Liver (tissue), 9 donors: ENCODE data around the gene NDUFV2. TPM values are rescaled to one million over a fixed set of nuclear protein-coding genes. Genes with fewer than 3 reads are reported as not detected.
A peak's percentile ranks its signal among the peaks of the same experiment; 100 is the strongest.

Experiments used
- DNase-seq: peaks from one replicate; pipeline ENCODE4 v3.0.0-alpha.2; 2017; ENCODE audit warnings: low spot score
- H3K27ac ChIP-seq, 2 donors: one replicate each; pipeline ENCODE4 v1.7.0; 2013; ENCODE audit warnings: inconsistent platforms in 2 of 2, low read length in 2 of 2, control low read depth in 1 of 2, low read depth in 1 of 2, mild to moderate bottlenecking in 1 of 2
- H3K27me3 ChIP-seq, 4 donors: one replicate each; pipeline versions ENCODE4 v1.6.1 to v1.7.0; 2013; ENCODE audit warnings: low read length in 3 of 4, inconsistent platforms in 1 of 4, mild to moderate bottlenecking in 1 of 4, moderate library complexity in 1 of 4; ENCODE audit not compliant: control insufficient read depth in 4 of 4, insufficient read depth in 4 of 4
- H3K36me3 ChIP-seq, 4 donors: one replicate each; pipeline versions ENCODE4 v1.6.1 to v1.7.0; 2013; ENCODE audit warnings: low read length in 3 of 4, mild to moderate bottlenecking in 3 of 4, low read depth in 1 of 4, moderate library complexity in 1 of 4; ENCODE audit not compliant: control insufficient read depth in 4 of 4, insufficient read depth in 3 of 4
- H3K4me1 ChIP-seq, 4 donors: one replicate each; pipeline versions ENCODE4 v1.6.1 to v1.7.0; 2013; ENCODE audit warnings: low read length in 3 of 4, mild to moderate bottlenecking in 3 of 4, moderate library complexity in 1 of 4; ENCODE audit not compliant: control insufficient read depth in 4 of 4, insufficient read depth in 4 of 4
- H3K4me3 ChIP-seq, 3 donors: one replicate each; pipeline versions ENCODE4 v1.6.1 to v1.7.0; 2013; ENCODE audit warnings: low read length in 3 of 3, control low read depth in 1 of 3, low read depth in 1 of 3, mild to moderate bottlenecking in 1 of 3
- H3K9ac ChIP-seq, 2 donors: one replicate each; pipeline ENCODE4 v1.7.0; 2013; ENCODE audit warnings: low read length in 2 of 2, mild to moderate bottlenecking in 2 of 2, moderate library complexity in 2 of 2, control low read depth in 1 of 2, low read depth in 1 of 2
- H3K9me3 ChIP-seq, 4 donors: one replicate each; pipeline versions ENCODE4 v1.6.1 to v1.7.0; 2013; ENCODE audit warnings: low read length in 3 of 4; ENCODE audit not compliant: control insufficient read depth in 4 of 4
- EGR1 ChIP-seq, 2 donors: IDR thresholded peaks; 2 replicates each; pipeline ENCODE4 v1.6.1; 2016 to 2018; ENCODE audit warnings: antibody characterized with exemption in 2 of 2, low read depth in 2 of 2
- FOXA1 ChIP-seq: IDR thresholded peaks from 2 replicates; pipeline ENCODE4 v1.6.1; 2016; ENCODE audit warnings: antibody characterized with exemption
- FOXA2 ChIP-seq: IDR thresholded peaks from 2 replicates; pipeline ENCODE4 v1.6.1; 2016; ENCODE audit warnings: antibody characterized with exemption
- GABPA ChIP-seq, 2 donors: IDR thresholded peaks in 1 of 2; conservative IDR thresholded peaks in 1 of 2; 2 replicates each; pipeline ENCODE4 v1.6.1; 2016; ENCODE audit warnings: antibody characterized with exemption in 2 of 2, mild to moderate bottlenecking in 1 of 2, moderate library complexity in 1 of 2
- HNF4A ChIP-seq, 2 donors: conservative IDR thresholded peaks; 2 replicates each; pipeline ENCODE4 v1.6.1; 2016; ENCODE audit warnings: antibody characterized with exemption in 2 of 2, mild to moderate bottlenecking in 2 of 2
- HNF4G ChIP-seq: IDR thresholded peaks from 2 replicates; pipeline ENCODE4 v1.6.1; 2016; ENCODE audit warnings: antibody characterized with exemption
- NR2F2 ChIP-seq: IDR thresholded peaks from 2 replicates; pipeline ENCODE4 v1.6.1; 2016; ENCODE audit warnings: antibody characterized with exemption
- RAD21 ChIP-seq, 2 donors: IDR thresholded peaks; 2 replicates each; pipeline ENCODE4 v1.6.1; 2016; ENCODE audit warnings: antibody characterized with exemption in 2 of 2, mild to moderate bottlenecking in 2 of 2
- RXRA ChIP-seq, 2 donors: IDR thresholded peaks; 2 replicates each; pipeline ENCODE4 v1.6.1; 2017 to 2018; ENCODE audit warnings: antibody characterized with exemption in 2 of 2, mild to moderate bottlenecking in 1 of 2
- SP1 ChIP-seq: IDR thresholded peaks from 2 replicates; pipeline ENCODE4 v1.6.1; 2018; ENCODE audit warnings: antibody characterized with exemption, mild to moderate bottlenecking
- YY1 ChIP-seq: IDR thresholded peaks from 2 replicates; pipeline ENCODE4 v1.6.1; 2016; ENCODE audit warnings: antibody characterized with exemption, mild to moderate bottlenecking
- WGBS: extraction: QIAGEN DNeasy Blood & Tissue Kit; methylation state at CpG from one replicate; pipeline ENCODE4 v1.1.7; 2013; 5-methylcytosine and 5-hydroxymethylcytosine counted together
- polyA plus RNA-seq, 2 donors: library from polyadenylated mRNA; stranded (reverse) in 1 of 2; unstranded in 1 of 2; fragments of 200-250 nt in 1 of 2; fragments of >200 nt in 1 of 2; fragmentation: Nextera tagmentation in 1 of 2; extraction: Ambion mirVana in 1 of 2; gene quantifications; one replicate each; pipeline versions ENCODE4 v1.2.1 to v1.2.3, GENCODE V29; 2013 to 2015
- total RNA-seq, 2 donors: library from RNA; depleted of rRNA; stranded (reverse); fragments of >200 nt; gene quantifications; one replicate each; pipeline ENCODE4 v1.2.3, GENCODE V29; 2014
- TF ChIP-seq, protein P1 (sequence below): IDR thresholded peaks from 2 replicates; pipeline ENCODE4 v1.6.1; 2016; ENCODE audit warnings: antibody characterized with exemption
- TF ChIP-seq, protein P2 (sequence below): IDR thresholded peaks from 2 replicates; pipeline ENCODE4 v1.6.1; 2016; ENCODE audit warnings: antibody characterized with exemption
- TF ChIP-seq, protein P3 (sequence below): IDR thresholded peaks from 2 replicates; pipeline ENCODE4 v1.6.1; 2016; ENCODE audit warnings: antibody characterized with exemption, mild to moderate bottlenecking
- TF ChIP-seq, protein P4 (sequence below): IDR thresholded peaks from 2 replicates; pipeline ENCODE4 v1.6.1; 2016; ENCODE audit warnings: antibody characterized with exemption
- TF ChIP-seq, protein P5 (sequence below): fragments of 150-350 bp; IDR thresholded peaks from 2 replicates; pipeline ENCODE4 v1.5.1; 2017; ENCODE audit warnings: improper control_type of control experiment, low read depth, low read length; ENCODE audit not compliant: missing input control
- donor health status: healthy.
- donor health status: healthy.
- donor health status: healthy.
- donor health status: healthy.
- donor health status: healthy.

Gene NDUFV2
- total and polyA plus RNA-seq, 4 donors, result 74.5 to 415 (median 185) TPM

DNA sequence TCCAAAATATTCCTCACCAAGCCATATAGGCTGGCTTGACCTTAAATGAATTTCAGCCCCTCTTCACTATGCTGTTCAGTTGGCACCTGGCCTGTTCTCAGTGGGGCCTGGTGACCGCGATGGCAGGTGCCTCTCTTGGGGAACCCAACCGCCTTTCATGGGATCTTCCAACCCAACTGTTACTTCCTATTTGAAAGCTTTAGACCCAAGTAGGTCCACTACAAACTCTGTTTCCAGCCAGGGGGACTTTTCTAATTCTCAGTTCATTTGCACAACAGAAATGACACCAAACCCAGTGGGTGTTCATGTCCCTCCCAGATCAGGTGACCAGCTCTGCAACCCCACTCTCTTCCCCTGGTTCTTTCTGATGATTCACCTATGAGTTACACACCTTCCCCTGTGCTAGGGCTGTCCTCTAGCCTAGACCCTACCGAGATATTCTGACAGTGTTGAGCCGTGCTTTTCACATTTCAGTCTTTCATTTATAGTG is 35.6 kb upstream of the NDUFV2 start:
- no peak for DNase-seq
- no peaks in the 10 kb centered on the region for H3K36me3 ChIP-seq
- no peak overlapping the region for H3K27ac ChIP-seq
- H3K4me3 ChIP-seq, result no peak overlapping the region
- H3K9me3 ChIP-seq, result peaks cover 0 to 5% (median 2%) of the 10 kb centered on the region in 4 donors
- H3K9ac ChIP-seq, result no peak overlapping the region
- no peaks in the 10 kb centered on the region for H3K27me3 ChIP-seq
- TF ChIP-seq NR2F2 (no peak), SP1 (no peak), FOXA2 (no peak), RXRA (IDR thresholded peaks at IDR 0.05) (no peak), RAD21 (IDR thresholded peaks at IDR 0.05) (no peak), FOXA1 (no peak), YY1 (no peak), HNF4G (no peak)
- TF ChIP-seq, protein P1, sequence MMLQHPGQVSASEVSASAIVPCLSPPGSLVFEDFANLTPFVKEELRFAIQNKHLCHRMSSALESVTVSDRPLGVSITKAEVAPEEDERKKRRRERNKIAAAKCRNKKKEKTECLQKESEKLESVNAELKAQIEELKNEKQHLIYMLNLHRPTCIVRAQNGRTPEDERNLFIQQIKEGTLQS, result no peak
- TF ChIP-seq, protein P2, sequence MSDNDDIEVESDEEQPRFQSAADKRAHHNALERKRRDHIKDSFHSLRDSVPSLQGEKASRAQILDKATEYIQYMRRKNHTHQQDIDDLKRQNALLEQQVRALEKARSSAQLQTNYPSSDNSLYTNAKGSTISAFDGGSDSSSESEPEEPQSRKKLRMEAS, result no peak
- TF ChIP-seq, protein P3, sequence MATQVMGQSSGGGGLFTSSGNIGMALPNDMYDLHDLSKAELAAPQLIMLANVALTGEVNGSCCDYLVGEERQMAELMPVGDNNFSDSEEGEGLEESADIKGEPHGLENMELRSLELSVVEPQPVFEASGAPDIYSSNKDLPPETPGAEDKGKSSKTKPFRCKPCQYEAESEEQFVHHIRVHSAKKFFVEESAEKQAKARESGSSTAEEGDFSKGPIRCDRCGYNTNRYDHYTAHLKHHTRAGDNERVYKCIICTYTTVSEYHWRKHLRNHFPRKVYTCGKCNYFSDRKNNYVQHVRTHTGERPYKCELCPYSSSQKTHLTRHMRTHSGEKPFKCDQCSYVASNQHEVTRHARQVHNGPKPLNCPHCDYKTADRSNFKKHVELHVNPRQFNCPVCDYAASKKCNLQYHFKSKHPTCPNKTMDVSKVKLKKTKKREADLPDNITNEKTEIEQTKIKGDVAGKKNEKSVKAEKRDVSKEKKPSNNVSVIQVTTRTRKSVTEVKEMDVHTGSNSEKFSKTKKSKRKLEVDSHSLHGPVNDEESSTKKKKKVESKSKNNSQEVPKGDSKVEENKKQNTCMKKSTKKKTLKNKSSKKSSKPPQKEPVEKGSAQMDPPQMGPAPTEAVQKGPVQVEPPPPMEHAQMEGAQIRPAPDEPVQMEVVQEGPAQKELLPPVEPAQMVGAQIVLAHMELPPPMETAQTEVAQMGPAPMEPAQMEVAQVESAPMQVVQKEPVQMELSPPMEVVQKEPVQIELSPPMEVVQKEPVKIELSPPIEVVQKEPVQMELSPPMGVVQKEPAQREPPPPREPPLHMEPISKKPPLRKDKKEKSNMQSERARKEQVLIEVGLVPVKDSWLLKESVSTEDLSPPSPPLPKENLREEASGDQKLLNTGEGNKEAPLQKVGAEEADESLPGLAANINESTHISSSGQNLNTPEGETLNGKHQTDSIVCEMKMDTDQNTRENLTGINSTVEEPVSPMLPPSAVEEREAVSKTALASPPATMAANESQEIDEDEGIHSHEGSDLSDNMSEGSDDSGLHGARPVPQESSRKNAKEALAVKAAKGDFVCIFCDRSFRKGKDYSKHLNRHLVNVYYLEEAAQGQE, result no peak
- TF ChIP-seq, protein P4, sequence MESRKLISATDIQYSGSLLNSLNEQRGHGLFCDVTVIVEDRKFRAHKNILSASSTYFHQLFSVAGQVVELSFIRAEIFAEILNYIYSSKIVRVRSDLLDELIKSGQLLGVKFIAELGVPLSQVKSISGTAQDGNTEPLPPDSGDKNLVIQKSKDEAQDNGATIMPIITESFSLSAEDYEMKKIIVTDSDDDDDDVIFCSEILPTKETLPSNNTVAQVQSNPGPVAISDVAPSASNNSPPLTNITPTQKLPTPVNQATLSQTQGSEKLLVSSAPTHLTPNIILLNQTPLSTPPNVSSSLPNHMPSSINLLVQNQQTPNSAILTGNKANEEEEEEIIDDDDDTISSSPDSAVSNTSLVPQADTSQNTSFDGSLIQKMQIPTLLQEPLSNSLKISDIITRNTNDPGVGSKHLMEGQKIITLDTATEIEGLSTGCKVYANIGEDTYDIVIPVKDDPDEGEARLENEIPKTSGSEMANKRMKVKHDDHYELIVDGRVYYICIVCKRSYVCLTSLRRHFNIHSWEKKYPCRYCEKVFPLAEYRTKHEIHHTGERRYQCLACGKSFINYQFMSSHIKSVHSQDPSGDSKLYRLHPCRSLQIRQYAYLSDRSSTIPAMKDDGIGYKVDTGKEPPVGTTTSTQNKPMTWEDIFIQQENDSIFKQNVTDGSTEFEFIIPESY, result no peak
- peaks cover 2 to 14% (median 7%) of the 10 kb centered on the region in 4 donors for H3K4me1 ChIP-seq
- WGBS, result 95% methylated on average over 5 of the region's 5 CpGs

DNA sequence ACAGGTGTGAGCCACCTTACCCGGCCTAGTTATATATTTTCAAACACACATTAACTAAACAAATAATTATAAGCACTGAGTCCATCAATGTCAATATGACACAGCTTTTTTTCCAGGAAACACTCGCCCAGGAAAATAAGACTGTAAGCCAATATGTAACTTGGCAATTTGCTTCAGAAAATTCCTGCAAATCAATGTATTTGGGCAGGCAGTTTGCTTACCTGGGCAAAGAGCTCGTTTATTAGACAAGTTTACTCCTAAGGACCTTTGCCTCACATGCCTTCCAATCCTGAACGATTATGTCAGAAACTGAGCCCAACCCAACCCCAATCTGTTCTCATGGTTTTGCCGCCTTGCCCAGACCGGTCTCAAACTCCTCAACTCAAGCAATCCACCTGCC is 34.7 kb upstream of the NDUFV2 start:
- 34% methylated on average over 6 of the region's 6 CpGs for WGBS
- Histone ChIP-seq H3K9me3 (peaks cover 0 to 5% (median 2%) of the 10 kb centered on the region in 4 donors), H3K4me1 (peaks cover 2 to 14% (median 7%) of the 10 kb centered on the region in 4 donors), H3K4me3 (no peak overlapping the region), H3K36me3 (no peaks in the 10 kb centered on the region), H3K27ac (peak overlapping the region; percentile 50 to 79), H3K27me3 (no peaks in the 10 kb centered on the region), H3K9ac (no peak overlapping the region)
- no peak for DNase-seq
- TF ChIP-seq EGR1 (IDR thresholded peaks at IDR 0.05; ENCODE audit: low read depth in 2 of 2) (peak; percentile 64 to 94), SP1 (peak; percentile 97), GABPA (IDR thresholded peaks at IDR 0.05 in 1 of 2, conservative IDR thresholded peaks at IDR 0.05 in 1 of 2) (peak in 1 of 2 donors; percentile 58), HNF4A (conservative IDR thresholded peaks at IDR 0.05) (peak; percentile 93 to 94), FOXA1 (peak; percentile 99), YY1 (peak; percentile 76), FOXA2 (peak; percentile 99), RXRA (IDR thresholded peaks at IDR 0.05) (peak; percentile 94 to 96), RAD21 (IDR thresholded peaks at IDR 0.05) (peak; percentile 69)
- TF ChIP-seq, protein P1, result peak; percentile 82
- TF ChIP-seq, protein P4, result peak; percentile 95
- TF ChIP-seq, protein P5, sequence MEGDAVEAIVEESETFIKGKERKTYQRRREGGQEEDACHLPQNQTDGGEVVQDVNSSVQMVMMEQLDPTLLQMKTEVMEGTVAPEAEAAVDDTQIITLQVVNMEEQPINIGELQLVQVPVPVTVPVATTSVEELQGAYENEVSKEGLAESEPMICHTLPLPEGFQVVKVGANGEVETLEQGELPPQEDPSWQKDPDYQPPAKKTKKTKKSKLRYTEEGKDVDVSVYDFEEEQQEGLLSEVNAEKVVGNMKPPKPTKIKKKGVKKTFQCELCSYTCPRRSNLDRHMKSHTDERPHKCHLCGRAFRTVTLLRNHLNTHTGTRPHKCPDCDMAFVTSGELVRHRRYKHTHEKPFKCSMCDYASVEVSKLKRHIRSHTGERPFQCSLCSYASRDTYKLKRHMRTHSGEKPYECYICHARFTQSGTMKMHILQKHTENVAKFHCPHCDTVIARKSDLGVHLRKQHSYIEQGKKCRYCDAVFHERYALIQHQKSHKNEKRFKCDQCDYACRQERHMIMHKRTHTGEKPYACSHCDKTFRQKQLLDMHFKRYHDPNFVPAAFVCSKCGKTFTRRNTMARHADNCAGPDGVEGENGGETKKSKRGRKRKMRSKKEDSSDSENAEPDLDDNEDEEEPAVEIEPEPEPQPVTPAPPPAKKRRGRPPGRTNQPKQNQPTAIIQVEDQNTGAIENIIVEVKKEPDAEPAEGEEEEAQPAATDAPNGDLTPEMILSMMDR, result no peak
- TF ChIP-seq, protein P2, result peak; percentile 96
- TF ChIP-seq, protein P3, result peak; percentile 88
